H9 (cell line): ENCODE measurements around the gene WHRN. TPM values are rescaled to one million over a fixed set of nuclear protein-coding genes. Genes with fewer than 3 reads are reported as not detected.

Source experiments
- DNase-seq: peaks from one replicate; pipeline ENCODE4 v3.0.0-alpha.2; 2017
- H2AFZ ChIP-seq: one replicate; pipeline ENCODE4 v1.6.1; 2013; ENCODE audit warnings: mild to moderate bottlenecking, low read length, control low read depth, moderate library complexity
- H2AK5ac ChIP-seq: 2 replicates; pipeline ENCODE4 v1.6.1; 2013; ENCODE audit warnings: low read length, control low read depth, mixed read lengths; ENCODE audit not compliant: insufficient read length
- H2BK120ac ChIP-seq: one replicate; pipeline ENCODE4 v1.6.1; 2013; ENCODE audit warnings: low read depth, mild to moderate bottlenecking, low read length, control low read depth, inconsistent platforms; ENCODE audit not compliant: poor library complexity, severe bottlenecking
- H2BK12ac ChIP-seq: 2 replicates; pipeline ENCODE4 v1.6.1; 2013; ENCODE audit warnings: low read length, control low read depth, mixed read lengths, low read depth; ENCODE audit not compliant: insufficient read length
- H2BK15ac ChIP-seq: 2 replicates; pipeline ENCODE4 v1.6.1; 2013; ENCODE audit warnings: low read depth, low read length, control low read depth
- H2BK20ac ChIP-seq: one replicate; pipeline ENCODE4 v1.6.1; 2013; ENCODE audit warnings: low read depth, mild to moderate bottlenecking, low read length, control low read depth, inconsistent platforms; ENCODE audit not compliant: poor library complexity, severe bottlenecking
- H2BK5ac ChIP-seq: 2 replicates; pipeline ENCODE4 v1.6.1; 2013; ENCODE audit warnings: low read length, control low read depth, mixed read lengths; ENCODE audit not compliant: insufficient read length
- H3K14ac ChIP-seq: 2 replicates; pipeline ENCODE4 v1.6.1; 2013; ENCODE audit warnings: low read length, control low read depth; ENCODE audit not compliant: insufficient read depth
- H3K18ac ChIP-seq: 2 replicates; pipeline ENCODE4 v1.6.1; 2013; ENCODE audit warnings: low read depth, mild to moderate bottlenecking, mixed read lengths, low read length, control low read depth; ENCODE audit not compliant: insufficient read length
- H3K23ac ChIP-seq: 2 replicates; pipeline ENCODE4 v1.6.1; 2013; ENCODE audit warnings: low read length, control low read depth, mixed read lengths, low read depth; ENCODE audit not compliant: insufficient read length
- H3K23me2 ChIP-seq: 2 replicates; pipeline ENCODE4 v1.6.1; 2013; ENCODE audit warnings: low read depth, mild to moderate bottlenecking, mixed read lengths, low read length, control low read depth; ENCODE audit not compliant: insufficient read length, poor library complexity, severe bottlenecking
- H3K27ac ChIP-seq: 2 replicates; pipeline ENCODE4 v1.5.1; 2013; ENCODE audit warnings: low read length, control low read depth, mixed read lengths, low read depth; ENCODE audit not compliant: insufficient read length
- H3K27me3 ChIP-seq: 2 replicates; pipeline ENCODE4 v1.6.1; 2013; ENCODE audit warnings: low read length, control low read depth, inconsistent platforms; ENCODE audit not compliant: insufficient read depth
- H3K4ac ChIP-seq: 2 replicates; pipeline ENCODE4 v1.6.1; 2013; ENCODE audit warnings: low read depth, mild to moderate bottlenecking, control low read depth, inconsistent platforms, low read length, moderate library complexity
- H3K4me1 ChIP-seq: 2 replicates; pipeline ENCODE4 v1.6.1; 2013; ENCODE audit warnings: low read length, control low read depth, inconsistent platforms; ENCODE audit not compliant: insufficient read depth
- H3K4me2 ChIP-seq: 2 replicates; pipeline ENCODE4 v1.6.1; 2013; ENCODE audit warnings: low read length, control low read depth, mixed read lengths; ENCODE audit not compliant: insufficient read length, insufficient read depth
- H3K56ac ChIP-seq: 2 replicates; pipeline ENCODE4 v1.6.1; 2013; ENCODE audit warnings: low read depth, mild to moderate bottlenecking, mixed read lengths, low read length, control low read depth; ENCODE audit not compliant: insufficient read length
- H3K79me1 ChIP-seq: 2 replicates; pipeline ENCODE4 v1.6.1; 2013; ENCODE audit warnings: low read depth, mild to moderate bottlenecking, moderate library complexity, low read length, control low read depth, inconsistent platforms; ENCODE audit not compliant: insufficient read depth, poor library complexity, severe bottlenecking
- H3K79me2 ChIP-seq: 2 replicates; pipeline ENCODE4 v1.6.1; 2013; ENCODE audit warnings: low read length, control low read depth, inconsistent platforms; ENCODE audit not compliant: insufficient read depth
- H3K9ac ChIP-seq: 2 replicates; pipeline ENCODE4 v1.6.1; 2013; ENCODE audit warnings: low read length, control low read depth, mixed read lengths; ENCODE audit not compliant: insufficient read length; ENCODE audit errors: extremely low read depth
- H3K9me3 ChIP-seq: one replicate; pipeline ENCODE4 v1.6.1; 2013; ENCODE audit warnings: low read depth, low read length, inconsistent platforms; ENCODE audit not compliant: control insufficient read depth
- H3T11ph ChIP-seq: one replicate; pipeline ENCODE4 v1.6.1; 2013; ENCODE audit warnings: mild to moderate bottlenecking, low read length, control low read depth, inconsistent platforms
- H4K20me1 ChIP-seq: one replicate; pipeline ENCODE4 v1.6.1; 2013; ENCODE audit not compliant: control insufficient read depth, insufficient read length, insufficient read depth
- H4K5ac ChIP-seq: 2 replicates; pipeline ENCODE4 v1.6.1; 2013; ENCODE audit warnings: low read depth, mild to moderate bottlenecking, mixed read lengths, low read length, control low read depth; ENCODE audit not compliant: insufficient read length
- H4K8ac ChIP-seq: replicated peaks from 2 replicates; pipeline ENCODE4 v1.6.1; 2013; ENCODE audit warnings: low read length, control low read depth, mixed read lengths, low read depth; ENCODE audit not compliant: insufficient read length
- H4K91ac ChIP-seq: 2 replicates; pipeline ENCODE4 v1.6.1; 2013; ENCODE audit warnings: low read depth, mild to moderate bottlenecking, moderate library complexity, mixed read lengths, low read length, control low read depth; ENCODE audit not compliant: insufficient read length
- H3K27ac Mint-ChIP-seq, 3 experiments: 2 replicates in 2 of 3; 3 replicates in 1 of 3; pipeline ENCODE4 v1.8.0; 2020 to 2021; ENCODE audit warnings: mixed read lengths in 3 of 3, mild to moderate bottlenecking in 1 of 3, moderate library complexity in 1 of 3
- H3K27me3 Mint-ChIP-seq: 2 replicates; pipeline ENCODE4 v1.8.0; 2021; ENCODE audit warnings: low read depth, mild to moderate bottlenecking, moderate library complexity, mixed read lengths
- H3K36me3 Mint-ChIP-seq, 3 experiments: 2 replicates in 2 of 3; 3 replicates in 1 of 3; pipeline ENCODE4 v1.8.0; 2020 to 2021; ENCODE audit warnings: low read depth in 3 of 3, mixed read lengths in 3 of 3; ENCODE audit not compliant: insufficient read depth in 1 of 3
- H3K4me1 Mint-ChIP-seq, 2 experiments: 2 replicates each; pipeline ENCODE4 v1.8.0; 2020; ENCODE audit warnings: mixed read lengths in 2 of 2
- H3K4me3 Mint-ChIP-seq, 2 experiments: 2 replicates in 1 of 2; 3 replicates in 1 of 2; pipeline ENCODE4 v1.8.0; 2020 to 2021; ENCODE audit warnings: mild to moderate bottlenecking in 2 of 2, mixed read lengths in 2 of 2, moderate library complexity in 1 of 2
- H3K9me3 Mint-ChIP-seq, 2 experiments: 2 replicates in 1 of 2; 3 replicates in 1 of 2; pipeline ENCODE4 v1.8.0; 2020; ENCODE audit warnings: mild to moderate bottlenecking in 2 of 2, mixed read lengths in 2 of 2, moderate library complexity in 1 of 2
- WGBS: extraction: QIAGEN DNeasy Blood & Tissue Kit; methylation state at CpG from one replicate; pipeline ENCODE4 v1.1.7; 2013; ENCODE audit warnings: missing lambda C conversion rate, low lambda C conversion rate, mixed read lengths; ENCODE audit not compliant: insufficient read length; ENCODE audit errors: extremely low coverage; 5-methylcytosine and 5-hydroxymethylcytosine counted together
- total RNA-seq: library from RNA; stranded (reverse); gene quantifications from 2 replicates; pipeline ENCODE4 v1.2.1, GENCODE V29; 2021
- TF ChIP-seq, protein P1 (sequence below): fragments of 200-600 bp; sonication (generic); conservative IDR thresholded peaks from 3 replicates; pipeline ENCODE4 v1.8.0; 2021; ENCODE audit warnings: antibody characterized with exemption, mild to moderate bottlenecking

The WHRN gene
- total RNA-seq, 1 experiment from 2014 or later, result 2.2 TPM

DNA sequence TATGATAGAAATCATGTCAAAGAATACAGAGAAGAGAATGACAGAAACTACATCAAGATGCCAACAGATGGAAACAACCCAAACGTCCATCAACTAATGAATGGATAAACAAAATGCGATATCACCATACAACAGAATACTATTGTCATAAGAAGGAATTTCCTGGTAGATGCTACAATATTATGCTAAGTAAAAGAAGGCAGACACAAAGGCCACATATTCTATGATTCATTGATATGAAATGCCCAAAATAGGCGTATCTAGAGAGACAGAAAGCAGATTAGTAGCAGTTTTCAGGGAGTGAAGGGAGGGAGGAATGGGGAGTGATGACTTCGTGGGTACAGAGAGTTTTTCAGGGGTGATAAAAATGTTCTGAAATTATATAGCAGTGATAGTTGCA is 59.2 kb downstream of the WHRN start:
- Histone ChIP-seq H3K14ac (no peak overlapping the region), H4K91ac (no peak overlapping the region), H3K4me1 (0 out of 2 replicates have a peak, but pooled peaks cover 3% of the 10 kb centered on the region), H3K79me2 (no peaks in the 10 kb centered on the region), H2BK15ac (no peak overlapping the region), H2AK5ac (no peak overlapping the region), H3K9me3 (no peaks in the 10 kb centered on the region), H3K27ac (no peak overlapping the region), H2BK20ac (no peak overlapping the region), H2BK5ac (no peak overlapping the region), H2AFZ (no peak overlapping the region), H4K8ac (no peak overlapping the region), H3K56ac (no peak overlapping the region), H3K4ac (no peak overlapping the region), H4K20me1 (no peaks in the 10 kb centered on the region), H3K9ac (no peak overlapping the region), H3K79me1 (no peaks in the 10 kb centered on the region), H2BK120ac (no peak overlapping the region), H2BK12ac (no peak overlapping the region), H4K5ac (no peak overlapping the region), H3K18ac (no peak overlapping the region), H3T11ph (no peak overlapping the region), H3K23me2 (no peaks in the 10 kb centered on the region), H3K4me2 (no peak overlapping the region), H3K27me3 (no peaks in the 10 kb centered on the region), H3K23ac (no peak overlapping the region)
- peaks cover 11 to 12% of the 10 kb centered on the region in 2 experiments for H3K4me1 Mint-ChIP-seq
- DNase-seq, result no peak
- H3K36me3 Mint-ChIP-seq, result no peaks in the 10 kb centered on the region
- no CpG with 5 or more reads among the region's 4 CpGs for WGBS
- H3K9me3 Mint-ChIP-seq, result no peaks in the 10 kb centered on the region
- no peak overlapping the region for H3K27ac Mint-ChIP-seq
- no peaks in the 10 kb centered on the region; the same call in 1 of the 2 replicates for H3K27me3 Mint-ChIP-seq
- TF ChIP-seq, protein P1, sequence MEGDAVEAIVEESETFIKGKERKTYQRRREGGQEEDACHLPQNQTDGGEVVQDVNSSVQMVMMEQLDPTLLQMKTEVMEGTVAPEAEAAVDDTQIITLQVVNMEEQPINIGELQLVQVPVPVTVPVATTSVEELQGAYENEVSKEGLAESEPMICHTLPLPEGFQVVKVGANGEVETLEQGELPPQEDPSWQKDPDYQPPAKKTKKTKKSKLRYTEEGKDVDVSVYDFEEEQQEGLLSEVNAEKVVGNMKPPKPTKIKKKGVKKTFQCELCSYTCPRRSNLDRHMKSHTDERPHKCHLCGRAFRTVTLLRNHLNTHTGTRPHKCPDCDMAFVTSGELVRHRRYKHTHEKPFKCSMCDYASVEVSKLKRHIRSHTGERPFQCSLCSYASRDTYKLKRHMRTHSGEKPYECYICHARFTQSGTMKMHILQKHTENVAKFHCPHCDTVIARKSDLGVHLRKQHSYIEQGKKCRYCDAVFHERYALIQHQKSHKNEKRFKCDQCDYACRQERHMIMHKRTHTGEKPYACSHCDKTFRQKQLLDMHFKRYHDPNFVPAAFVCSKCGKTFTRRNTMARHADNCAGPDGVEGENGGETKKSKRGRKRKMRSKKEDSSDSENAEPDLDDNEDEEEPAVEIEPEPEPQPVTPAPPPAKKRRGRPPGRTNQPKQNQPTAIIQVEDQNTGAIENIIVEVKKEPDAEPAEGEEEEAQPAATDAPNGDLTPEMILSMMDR, result no peak
- H3K4me3 Mint-ChIP-seq, result no peak overlapping the region
